Panc1 (cell line): Measurements from ENCODE around the gene RHOJ.

ENCODE experiments used
- POLR2AphosphoS5 ChIP-seq: IDR thresholded peaks from 2 replicates; pipeline ENCODE4 v1.6.1; 2012; ENCODE audit warnings: mild to moderate bottlenecking, low read depth, low read length, moderate library complexity
- SIN3A ChIP-seq: IDR thresholded peaks from 2 replicates; pipeline ENCODE4 v1.6.1; 2012; ENCODE audit warnings: low read depth, mild to moderate bottlenecking, low read length, moderate library complexity, borderline replicate concordance; ENCODE audit not compliant: insufficient read depth
- TCF7L2 ChIP-seq: IDR thresholded peaks from 2 replicates; pipeline ENCODE4 v1.6.1; 2011; ENCODE audit warnings: mild to moderate bottlenecking, low read depth, low read length, inconsistent platforms
- TF ChIP-seq, protein P1 (sequence below): fragments of 450-650 bp; IDR thresholded peaks from 2 replicates; pipeline ENCODE4 v1.5.1; 2017; ENCODE audit warnings: mild to moderate bottlenecking
- TF ChIP-seq, protein P2 (sequence below), 2 experiments: IDR thresholded peaks; 2 replicates each; pipeline ENCODE4 v1.6.1; 2011 to 2012; ENCODE audit warnings: low read depth in 2 of 2, control low read depth in 1 of 2, low read length in 1 of 2, mild to moderate bottlenecking in 1 of 2, moderate library complexity in 1 of 2; ENCODE audit not compliant: insufficient read depth in 1 of 2

- TF ChIP-seq, protein P1, sequence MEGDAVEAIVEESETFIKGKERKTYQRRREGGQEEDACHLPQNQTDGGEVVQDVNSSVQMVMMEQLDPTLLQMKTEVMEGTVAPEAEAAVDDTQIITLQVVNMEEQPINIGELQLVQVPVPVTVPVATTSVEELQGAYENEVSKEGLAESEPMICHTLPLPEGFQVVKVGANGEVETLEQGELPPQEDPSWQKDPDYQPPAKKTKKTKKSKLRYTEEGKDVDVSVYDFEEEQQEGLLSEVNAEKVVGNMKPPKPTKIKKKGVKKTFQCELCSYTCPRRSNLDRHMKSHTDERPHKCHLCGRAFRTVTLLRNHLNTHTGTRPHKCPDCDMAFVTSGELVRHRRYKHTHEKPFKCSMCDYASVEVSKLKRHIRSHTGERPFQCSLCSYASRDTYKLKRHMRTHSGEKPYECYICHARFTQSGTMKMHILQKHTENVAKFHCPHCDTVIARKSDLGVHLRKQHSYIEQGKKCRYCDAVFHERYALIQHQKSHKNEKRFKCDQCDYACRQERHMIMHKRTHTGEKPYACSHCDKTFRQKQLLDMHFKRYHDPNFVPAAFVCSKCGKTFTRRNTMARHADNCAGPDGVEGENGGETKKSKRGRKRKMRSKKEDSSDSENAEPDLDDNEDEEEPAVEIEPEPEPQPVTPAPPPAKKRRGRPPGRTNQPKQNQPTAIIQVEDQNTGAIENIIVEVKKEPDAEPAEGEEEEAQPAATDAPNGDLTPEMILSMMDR = no peak
- TF ChIP-seq, protein P2, sequence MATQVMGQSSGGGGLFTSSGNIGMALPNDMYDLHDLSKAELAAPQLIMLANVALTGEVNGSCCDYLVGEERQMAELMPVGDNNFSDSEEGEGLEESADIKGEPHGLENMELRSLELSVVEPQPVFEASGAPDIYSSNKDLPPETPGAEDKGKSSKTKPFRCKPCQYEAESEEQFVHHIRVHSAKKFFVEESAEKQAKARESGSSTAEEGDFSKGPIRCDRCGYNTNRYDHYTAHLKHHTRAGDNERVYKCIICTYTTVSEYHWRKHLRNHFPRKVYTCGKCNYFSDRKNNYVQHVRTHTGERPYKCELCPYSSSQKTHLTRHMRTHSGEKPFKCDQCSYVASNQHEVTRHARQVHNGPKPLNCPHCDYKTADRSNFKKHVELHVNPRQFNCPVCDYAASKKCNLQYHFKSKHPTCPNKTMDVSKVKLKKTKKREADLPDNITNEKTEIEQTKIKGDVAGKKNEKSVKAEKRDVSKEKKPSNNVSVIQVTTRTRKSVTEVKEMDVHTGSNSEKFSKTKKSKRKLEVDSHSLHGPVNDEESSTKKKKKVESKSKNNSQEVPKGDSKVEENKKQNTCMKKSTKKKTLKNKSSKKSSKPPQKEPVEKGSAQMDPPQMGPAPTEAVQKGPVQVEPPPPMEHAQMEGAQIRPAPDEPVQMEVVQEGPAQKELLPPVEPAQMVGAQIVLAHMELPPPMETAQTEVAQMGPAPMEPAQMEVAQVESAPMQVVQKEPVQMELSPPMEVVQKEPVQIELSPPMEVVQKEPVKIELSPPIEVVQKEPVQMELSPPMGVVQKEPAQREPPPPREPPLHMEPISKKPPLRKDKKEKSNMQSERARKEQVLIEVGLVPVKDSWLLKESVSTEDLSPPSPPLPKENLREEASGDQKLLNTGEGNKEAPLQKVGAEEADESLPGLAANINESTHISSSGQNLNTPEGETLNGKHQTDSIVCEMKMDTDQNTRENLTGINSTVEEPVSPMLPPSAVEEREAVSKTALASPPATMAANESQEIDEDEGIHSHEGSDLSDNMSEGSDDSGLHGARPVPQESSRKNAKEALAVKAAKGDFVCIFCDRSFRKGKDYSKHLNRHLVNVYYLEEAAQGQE (IDR thresholded peaks at IDR 0.05; ENCODE audit: insufficient read depth in 1 of 2, low read depth in 2 of 2, low read length in 1 of 2) = no peak
- TF ChIP-seq TCF7L2 (no peak), POLR2AphosphoS5 (no peak), SIN3A (no peak)
Observed at GRCh38 chr14:63286071-63286470, 81.8 kb downstream of the RHOJ start.
